ENCODE results near the gene CTDNEP1. TPM values are rescaled to one million over a fixed set of nuclear protein-coding genes. Genes with fewer than 3 reads are reported as not detected.

Gene CTDNEP1
- total RNA-seq (10 to 100 TPM; 43.9 to 76.4 (median 53.0) TPM), polyA plus RNA-seq (100 to 1,000 TPM in 1 of 3 donors, 10 to 100 TPM in 2; 80.2 to 110 (median 82.9) TPM)

DNA sequence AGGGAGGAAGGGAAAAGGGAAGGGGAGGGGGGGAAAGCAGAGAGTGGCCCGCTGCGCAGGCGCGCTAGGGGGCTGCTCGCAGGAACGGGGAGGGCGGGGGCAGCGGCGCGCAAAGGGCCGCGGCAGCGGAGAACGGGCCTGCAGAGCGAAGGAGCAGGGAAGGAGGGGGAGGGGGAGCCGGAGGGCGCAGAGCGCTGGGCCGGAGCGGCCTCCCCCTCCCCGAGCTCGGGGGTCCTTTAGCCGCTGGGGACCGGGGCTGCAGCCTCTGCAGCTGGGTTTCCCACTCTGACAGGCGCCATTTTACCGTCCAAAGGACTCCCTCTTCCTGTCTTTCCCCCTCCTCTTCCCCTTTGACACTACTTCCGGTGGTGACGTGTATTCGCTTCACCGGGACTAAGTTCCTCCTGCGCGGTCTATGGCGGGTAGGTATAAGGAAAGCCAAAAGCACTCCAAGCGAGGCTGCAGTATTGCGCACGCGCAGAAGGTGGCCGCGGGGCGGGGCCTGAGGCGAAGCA is at the start of gene CTDNEP1:
Gene CTDNEP1, minus strand, starts transcription at position 74 of the 515 bp plus-strand sequence. CDS start 438 bp downstream, outside the sequence.
- peak within 1 kb of the TSS; percentile 97 to 99 (median 98) for H3K27ac ChIP-seq
- H3K9me3 ChIP-seq, result no peaks in the 10 kb centered on the region
- peaks cover 0 to 43% (median 35%) of the 10 kb centered on the region in 4 donors for H3K4me1 ChIP-seq
- peak within 1 kb of the TSS; percentile 79 to 99 (median 88) for H3K4me3 ChIP-seq
- 0 to 1% methylated on average over 41 of the region's 41 CpGs for WGBS, 2 donors
- TF ChIP-seq EP300 (IDR thresholded peaks at IDR 0.05) (peak in 1 of 4 donors; percentile 16), POLR2AphosphoS5 (IDR thresholded peaks at IDR 0.05) (peak; percentile 46 to 80 (median 71)), POLR2A (IDR thresholded peaks at IDR 0.05) (peak in 1 of 2 donors; percentile 51)
- TF ChIP-seq, protein P1, sequence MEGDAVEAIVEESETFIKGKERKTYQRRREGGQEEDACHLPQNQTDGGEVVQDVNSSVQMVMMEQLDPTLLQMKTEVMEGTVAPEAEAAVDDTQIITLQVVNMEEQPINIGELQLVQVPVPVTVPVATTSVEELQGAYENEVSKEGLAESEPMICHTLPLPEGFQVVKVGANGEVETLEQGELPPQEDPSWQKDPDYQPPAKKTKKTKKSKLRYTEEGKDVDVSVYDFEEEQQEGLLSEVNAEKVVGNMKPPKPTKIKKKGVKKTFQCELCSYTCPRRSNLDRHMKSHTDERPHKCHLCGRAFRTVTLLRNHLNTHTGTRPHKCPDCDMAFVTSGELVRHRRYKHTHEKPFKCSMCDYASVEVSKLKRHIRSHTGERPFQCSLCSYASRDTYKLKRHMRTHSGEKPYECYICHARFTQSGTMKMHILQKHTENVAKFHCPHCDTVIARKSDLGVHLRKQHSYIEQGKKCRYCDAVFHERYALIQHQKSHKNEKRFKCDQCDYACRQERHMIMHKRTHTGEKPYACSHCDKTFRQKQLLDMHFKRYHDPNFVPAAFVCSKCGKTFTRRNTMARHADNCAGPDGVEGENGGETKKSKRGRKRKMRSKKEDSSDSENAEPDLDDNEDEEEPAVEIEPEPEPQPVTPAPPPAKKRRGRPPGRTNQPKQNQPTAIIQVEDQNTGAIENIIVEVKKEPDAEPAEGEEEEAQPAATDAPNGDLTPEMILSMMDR (IDR thresholded peaks at IDR 0.05), result no peak
- H3K27me3 ChIP-seq, result no peaks in the 10 kb centered on the region
- DNase-seq, result peak; percentile 99
- H3K36me3 ChIP-seq, result peaks cover 5 to 30% (median 22%) of the 10 kb centered on the region in 4 donors
- intact Hi-C loops (cut with DNase I), result loop anchor here (2.0 to 10.0 kb wide), 3 partner anchors 29 to 313 kb away; partner anchors contain the start of genes SENP3 and SLC2A4

DNA sequence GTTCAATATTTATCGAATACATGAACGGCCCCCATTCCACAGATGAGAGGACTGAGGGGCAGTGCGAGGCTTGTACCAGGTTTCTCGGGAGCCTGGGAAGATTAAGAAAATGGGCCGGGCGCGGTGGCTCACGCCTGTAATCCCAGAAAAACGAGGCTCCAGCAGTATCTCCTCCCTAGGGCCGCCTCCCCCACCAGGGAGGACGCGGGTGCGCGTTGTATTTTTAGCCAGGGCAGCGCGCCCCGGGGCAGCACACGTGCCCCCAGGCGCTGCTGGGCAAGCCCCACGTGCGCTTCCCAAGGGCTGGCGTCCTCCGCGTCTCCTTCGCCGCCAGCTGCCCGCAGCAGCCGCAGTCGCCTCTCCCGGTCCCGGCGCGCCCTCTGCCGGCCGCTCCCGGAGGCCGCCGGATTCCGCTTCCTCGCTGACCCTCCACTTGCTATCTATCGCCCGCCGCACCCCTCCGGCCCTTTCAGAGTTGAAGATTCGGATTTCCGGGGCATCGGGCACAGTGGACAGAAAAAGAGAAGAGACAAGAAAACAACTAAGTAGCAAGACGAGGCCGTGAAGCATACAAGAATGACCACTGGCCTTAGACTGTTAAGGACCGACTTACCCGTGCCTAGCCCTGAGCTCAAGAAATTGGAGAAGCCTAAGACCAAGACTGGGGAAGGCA is 44.8 kb upstream of the CTDNEP1 start:
- peaks cover 0 to 55% (median 54%) of the 10 kb centered on the region in 4 donors for H3K4me1 ChIP-seq
- H3K4me3 ChIP-seq, result peak overlapping the region in 2 of 4 donors; percentile 14 to 25
- 5 to 6% methylated on average over 51 of the region's 51 CpGs for WGBS, 2 donors
- intact Hi-C loops (cut with DNase I), result loop anchor here (1.0 to 2.0 kb wide), 2 partner anchors 16 to 46 kb away; partner anchors contain the start of gene CTDNEP1
- H3K27ac ChIP-seq, result peak overlapping the region; percentile 76 to 83 (median 79)
- peak; percentile 42 to 87 (median 59) for TF ChIP-seq POLR2AphosphoS5 (IDR thresholded peaks at IDR 0.05)
- TF ChIP-seq EP300 (IDR thresholded peaks at IDR 0.05), result peak in 2 of 4 donors; percentile 78 to 92
- TF ChIP-seq POLR2A (IDR thresholded peaks at IDR 0.05), result no peak
- TF ChIP-seq, protein P1 (IDR thresholded peaks at IDR 0.05), result peak; percentile 93 to 96 (median 94)
- H3K36me3 ChIP-seq, result no peaks in the 10 kb centered on the region
- no peaks in the 10 kb centered on the region for H3K9me3 ChIP-seq
- peaks cover 11 to 37% (median 18%) of the 10 kb centered on the region in 3 donors for H3K27me3 ChIP-seq
- DNase-seq, result peak; percentile 94

DNA sequence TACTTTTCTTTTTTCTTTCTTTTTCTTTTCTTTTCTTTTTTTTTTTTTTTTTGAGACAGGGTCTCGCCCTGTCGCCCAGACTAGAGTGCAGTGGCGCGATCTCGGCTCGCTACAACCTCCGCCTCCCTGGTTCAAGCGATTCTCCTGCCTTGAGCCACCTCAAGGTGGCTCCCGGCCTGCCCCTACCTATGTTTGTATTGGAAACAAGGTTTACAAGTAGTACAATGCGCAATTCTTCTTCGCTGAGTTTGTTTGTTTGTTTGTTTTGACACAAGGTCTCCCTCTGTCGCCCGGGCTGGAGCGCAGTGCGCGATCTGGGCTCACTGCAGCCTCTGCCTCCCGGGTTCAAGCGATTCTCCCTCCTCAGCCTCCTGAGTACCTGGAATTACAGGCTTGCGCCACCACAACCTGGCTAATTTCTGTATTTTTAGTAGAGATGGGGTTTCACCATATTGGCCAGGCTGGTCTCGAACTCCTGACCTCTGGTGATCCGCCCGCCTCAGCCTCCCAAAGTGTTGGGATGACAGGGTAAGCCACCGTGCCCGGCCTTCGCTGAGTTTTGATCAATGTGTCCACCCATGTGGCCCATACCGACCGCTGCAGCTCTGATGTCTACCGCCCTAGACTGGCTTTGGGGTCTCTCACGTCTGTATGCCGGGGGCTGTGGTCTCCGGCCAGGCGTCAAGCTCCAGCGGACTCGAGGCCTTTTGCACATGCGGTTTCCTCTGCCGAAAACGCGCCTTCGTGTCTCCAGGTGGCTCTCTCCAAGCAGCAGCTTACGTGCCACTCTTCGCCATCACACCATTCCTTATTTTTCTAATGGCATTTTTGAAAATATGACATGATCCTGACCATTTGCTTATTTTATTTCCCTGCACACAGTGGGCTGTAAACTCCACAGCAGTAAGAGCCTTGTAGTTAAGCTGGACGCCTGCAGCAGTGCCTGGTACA is 44.0 kb upstream of the CTDNEP1 start:
- TF ChIP-seq POLR2AphosphoS5 (IDR thresholded peaks at IDR 0.05) (no peak), EP300 (IDR thresholded peaks at IDR 0.05) (no peak), POLR2A (IDR thresholded peaks at IDR 0.05) (no peak)
- TF ChIP-seq, protein P1 (IDR thresholded peaks at IDR 0.05), result no peak
- no peaks in the 10 kb centered on the region for H3K36me3 ChIP-seq
- no peak for DNase-seq
- peak overlapping the region in 2 of 4 donors; percentile 14 to 25 for H3K4me3 ChIP-seq
- peak overlapping the region; percentile 76 to 83 (median 79) for H3K27ac ChIP-seq
- intact Hi-C loops (cut with DNase I), result loop anchor here (1.0 to 2.0 kb wide), 2 partner anchors 15 to 45 kb away; partner anchors contain the start of gene CTDNEP1
- H3K9me3 ChIP-seq, result no peaks in the 10 kb centered on the region
- WGBS, 2 donors, result 52% methylated on average over 42 of the region's 42 CpGs
- H3K4me1 ChIP-seq, result peaks cover 0 to 64% (median 59%) of the 10 kb centered on the region in 4 donors
- peaks cover 11 to 38% (median 18%) of the 10 kb centered on the region in 3 donors for H3K27me3 ChIP-seq

DNA sequence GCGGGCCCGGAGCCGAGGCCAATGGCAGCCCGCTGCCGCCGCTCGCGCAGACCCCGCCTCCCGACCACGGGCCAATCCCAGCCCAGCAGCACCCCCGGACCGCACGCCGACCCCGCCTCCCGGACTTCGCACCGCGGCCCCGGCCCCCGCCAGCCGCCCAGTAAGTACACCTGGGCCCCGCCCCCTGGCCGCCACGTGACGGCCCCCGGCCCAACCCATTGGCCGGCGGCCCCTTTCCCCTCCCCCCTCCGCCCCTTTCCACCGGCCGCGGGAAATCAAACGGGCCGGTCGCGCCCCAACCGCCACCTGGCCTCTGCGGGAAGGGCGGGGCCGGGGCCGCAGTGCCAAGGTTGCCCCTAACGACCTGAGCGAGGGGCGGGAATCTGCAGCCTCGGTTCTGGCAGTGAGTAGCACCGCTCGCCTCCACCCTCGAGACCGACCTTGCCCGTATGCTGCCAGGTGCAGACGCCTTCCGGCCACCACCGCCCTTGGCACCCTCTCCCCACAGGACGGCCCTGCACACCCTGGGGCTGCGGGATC is 43.1 kb upstream of the CTDNEP1 start, which contains the start of gene YBX2:
Gene YBX2, minus strand, starts transcription at position 26 of the 540 bp plus-strand sequence. CDS start 139 bp downstream, outside the sequence.
- Histone ChIP-seq H3K27me3 (peaks cover 11 to 38% (median 18%) of the 10 kb centered on the region in 3 donors), H3K4me1 (peaks cover 0 to 69% (median 62%) of the 10 kb centered on the region in 4 donors), H3K27ac (peak within 1 kb of the TSS; percentile 76 to 83 (median 79)), H3K36me3 (no peaks in the 10 kb centered on the region), H3K9me3 (no peaks in the 10 kb centered on the region), H3K4me3 (peak within 1 kb of the TSS in 3 of 4 donors; percentile 28 to 44 (median 38))
- intact Hi-C loops (cut with DNase I), result no loop called here
- WGBS, 2 donors, result 1 to 2% methylated on average over 57 of the region's 57 CpGs
- no peak for DNase-seq
- TF ChIP-seq POLR2AphosphoS5 (IDR thresholded peaks at IDR 0.05) (peak in 1 of 4 donors; percentile 28), POLR2A (IDR thresholded peaks at IDR 0.05) (no peak), EP300 (IDR thresholded peaks at IDR 0.05) (no peak)

Measured in sigmoid colon (tissue), 7 donors.